Tibial nerve (tissue), 4 donors: Measurements from ENCODE around the gene MTRF1. TPM values are rescaled to one million over a fixed set of nuclear protein-coding genes. Genes with fewer than 3 reads are reported as not detected.
"Not testable (repeated sequence)": the region's sequence is repeated elsewhere in the genome, so short reads cannot be mapped to it uniquely, and the experiment has no call there.

Experiments used
- DNase-seq, 2 donors: peaks; one replicate each; pipeline ENCODE4 v3.0.0-alpha.2; 2019; ENCODE audit warnings: low spot score in 2 of 2
- H3K27ac ChIP-seq, 4 donors: fragments of 200-600 bp; sonication (generic) in 3 of 4; one replicate each; pipeline ENCODE4 v1.5.1; 2017 to 2019; ENCODE audit warnings: mild to moderate bottlenecking in 1 of 4
- H3K27me3 ChIP-seq, 2 donors: fragments of 200-600 bp; sonication (generic) in 1 of 2; one replicate each; pipeline versions ENCODE4 v1.5.1 to v1.6.0; 2017 to 2019
- H3K36me3 ChIP-seq, 3 donors: fragments of 200-600 bp; sonication (generic); one replicate each; pipeline ENCODE4 v1.5.1; 2018 to 2019
- H3K4me1 ChIP-seq, 4 donors: fragments of 200-600 bp; sonication (generic) in 3 of 4; one replicate each; pipeline ENCODE4 v1.5.1; 2017 to 2019
- H3K4me3 ChIP-seq, 4 donors: fragments of 200-600 bp; sonication (generic) in 3 of 4; one replicate each; pipeline ENCODE4 v1.5.1; 2017 to 2019; ENCODE audit warnings: mild to moderate bottlenecking in 1 of 4, moderate library complexity in 1 of 4
- H3K9me3 ChIP-seq, 4 donors: fragments of 200-600 bp; sonication (generic) in 3 of 4; one replicate each; pipeline ENCODE4 v1.5.1; 2017 to 2019
- CTCF ChIP-seq, 5 experiments: fragments of 200-600 bp in 3 of 5; fragments of 450-650 bp in 2 of 5; sonication (generic) in 3 of 5; IDR thresholded peaks; one replicate each; pipeline ENCODE4 v1.5.1; 2016 to 2019; ENCODE audit warnings: antibody characterized with exemption in 5 of 5, mild to moderate bottlenecking in 3 of 5, moderate library complexity in 2 of 5
- EP300 ChIP-seq, 2 donors: sonication (generic); formaldehyde crosslinking; IDR thresholded peaks; one replicate each; pipeline ENCODE4 v1.6.1; 2017; ENCODE audit warnings: antibody characterized with exemption in 2 of 2, mild to moderate bottlenecking in 1 of 2
- POLR2A ChIP-seq, 2 donors: fragments of 450-650 bp; IDR thresholded peaks; one replicate each; pipeline ENCODE4 v1.6.1; 2017; ENCODE audit warnings: antibody characterized with exemption in 2 of 2, mild to moderate bottlenecking in 2 of 2, moderate library complexity in 2 of 2
- WGBS, 2 donors: methylation state at CpG; one replicate each; pipeline ENCODE4 v1.1.5; 2018; 5-methylcytosine and 5-hydroxymethylcytosine counted together
- total RNA-seq, 4 donors: library from RNA; depleted of rRNA; stranded (reverse); fragments of >200 nt; gene quantifications; one replicate each; pipeline ENCODE4 v1.1.0, GENCODE V29; 2016

The MTRF1 gene
- total RNA-seq, 4 donors from 2014 or later: 2.5 to 27.3 (median 7.3) TPM

GRCh38 chr13:41291246-41291645 is 27.9 kb upstream of the MTRF1 start:
- 92 to 96% methylated on average over 7 of the region's 7 CpGs for WGBS, 2 donors
- no peaks in the 10 kb centered on the region for H3K36me3 ChIP-seq
- no peak overlapping the region for H3K27ac ChIP-seq
- no peaks in the 10 kb centered on the region for H3K27me3 ChIP-seq
- no peaks in the 10 kb centered on the region for H3K4me1 ChIP-seq
- H3K9me3 ChIP-seq: peaks cover 0 to 15% (median 5%) of the 10 kb centered on the region in 4 donors
- DNase-seq: no peak
- H3K4me3 ChIP-seq: no peak overlapping the region
- TF ChIP-seq POLR2A (IDR thresholded peaks at IDR 0.05): no peak
- no peak for TF ChIP-seq EP300 (IDR thresholded peaks at IDR 0.05)
- TF ChIP-seq CTCF (IDR thresholded peaks at IDR 0.05): no peak

GRCh38 chr13:41289463-41289881 is 26.1 kb upstream of the MTRF1 start:
- 84 to 90% methylated on average over 10 of the region's 10 CpGs for WGBS, 2 donors
- Histone ChIP-seq H3K27me3 (no peaks in the 10 kb centered on the region), H3K27ac (no peak overlapping the region), H3K36me3 (no peaks in the 10 kb centered on the region), H3K4me3 (no peak overlapping the region), H3K4me1 (no peaks in the 10 kb centered on the region), H3K9me3 (peaks cover 0 to 15% (median 5%) of the 10 kb centered on the region in 4 donors)
- DNase-seq: no peak
- TF ChIP-seq CTCF (IDR thresholded peaks at IDR 0.05) (no peak), POLR2A (IDR thresholded peaks at IDR 0.05) (no peak), EP300 (IDR thresholded peaks at IDR 0.05) (no peak)

GRCh38 chr13:41286370-41286769 is 23.0 kb upstream of the MTRF1 start:
- 91 to 92% methylated on average over 5 of the region's 5 CpGs for WGBS, 2 donors
- Histone ChIP-seq H3K4me1 (no peaks in the 10 kb centered on the region), H3K9me3 (no peaks in the 10 kb centered on the region), H3K36me3 (no peaks in the 10 kb centered on the region), H3K27ac (no peak overlapping the region), H3K27me3 (no peaks in the 10 kb centered on the region), H3K4me3 (no peak overlapping the region)
- DNase-seq: no peak
- no peak for TF ChIP-seq CTCF (IDR thresholded peaks at IDR 0.05)
- TF ChIP-seq POLR2A (IDR thresholded peaks at IDR 0.05): no peak
- no peak for TF ChIP-seq EP300 (IDR thresholded peaks at IDR 0.05)

GRCh38 chr13:41284512-41285288 is 21.3 kb upstream of the MTRF1 start:
- no peak for DNase-seq
- Histone ChIP-seq H3K9me3 (no peaks in the 10 kb centered on the region), H3K27me3 (no peaks in the 10 kb centered on the region), H3K4me1 (no peaks in the 10 kb centered on the region), H3K36me3 (no peaks in the 10 kb centered on the region), H3K27ac (no peak overlapping the region), H3K4me3 (no peak overlapping the region)
- TF ChIP-seq CTCF (IDR thresholded peaks at IDR 0.05): no peak
- TF ChIP-seq POLR2A (IDR thresholded peaks at IDR 0.05): no peak
- no peak for TF ChIP-seq EP300 (IDR thresholded peaks at IDR 0.05)
- 87 to 89% methylated on average over 13 of the region's 13 CpGs for WGBS, 2 donors

- H3K9me3 ChIP-seq: no peaks in the 10 kb centered on the region
- no peak for DNase-seq
- H3K27ac ChIP-seq: no peak overlapping the region
- H3K4me1 ChIP-seq: no peaks in the 10 kb centered on the region
- TF ChIP-seq EP300 (IDR thresholded peaks at IDR 0.05): no peak
- no peak for TF ChIP-seq CTCF (IDR thresholded peaks at IDR 0.05)
- TF ChIP-seq POLR2A (IDR thresholded peaks at IDR 0.05): no peak
- H3K4me3 ChIP-seq: no peak overlapping the region
- H3K27me3 ChIP-seq: no peaks in the 10 kb centered on the region
- 81 to 82% methylated on average over 5 of the region's 5 CpGs for WGBS, 2 donors
- H3K36me3 ChIP-seq: no peaks in the 10 kb centered on the region
Measured at GRCh38 chr13:41282129-41282571, 18.8 kb upstream of the MTRF1 start.

GRCh38 chr13:41279156-41279555 is 15.8 kb upstream of the MTRF1 start:
- not testable (repeated sequence) for H3K4me1 ChIP-seq, H3K36me3 ChIP-seq, DNase-seq, H3K9me3 ChIP-seq, H3K27me3 ChIP-seq, H3K4me3 ChIP-seq, H3K27ac ChIP-seq
- 60 to 61% methylated on average over 2 of the region's 2 CpGs for WGBS, 2 donors
